ENCODE results near the gene PTCD3.

DNA sequence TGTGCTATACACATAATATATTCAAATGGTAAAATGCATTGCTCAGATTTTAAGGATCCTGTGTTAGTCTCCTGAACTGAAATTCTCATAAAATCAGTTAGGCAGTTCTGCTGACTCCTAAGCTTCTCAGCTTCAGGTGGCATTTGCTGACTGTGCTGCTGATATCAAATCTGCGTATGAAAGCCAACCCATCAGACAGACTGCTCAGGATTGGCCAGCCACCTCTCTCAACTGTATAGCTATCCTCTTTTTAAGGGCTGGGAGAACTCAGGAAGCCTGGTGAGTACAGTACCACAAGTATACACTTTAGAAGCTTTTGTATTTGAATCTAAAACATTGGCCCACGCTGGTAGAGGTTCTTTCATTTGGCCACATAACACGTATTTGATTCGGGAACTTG is 28.7 kb downstream of the PTCD3 start:
- TF ChIP-seq, protein P1, sequence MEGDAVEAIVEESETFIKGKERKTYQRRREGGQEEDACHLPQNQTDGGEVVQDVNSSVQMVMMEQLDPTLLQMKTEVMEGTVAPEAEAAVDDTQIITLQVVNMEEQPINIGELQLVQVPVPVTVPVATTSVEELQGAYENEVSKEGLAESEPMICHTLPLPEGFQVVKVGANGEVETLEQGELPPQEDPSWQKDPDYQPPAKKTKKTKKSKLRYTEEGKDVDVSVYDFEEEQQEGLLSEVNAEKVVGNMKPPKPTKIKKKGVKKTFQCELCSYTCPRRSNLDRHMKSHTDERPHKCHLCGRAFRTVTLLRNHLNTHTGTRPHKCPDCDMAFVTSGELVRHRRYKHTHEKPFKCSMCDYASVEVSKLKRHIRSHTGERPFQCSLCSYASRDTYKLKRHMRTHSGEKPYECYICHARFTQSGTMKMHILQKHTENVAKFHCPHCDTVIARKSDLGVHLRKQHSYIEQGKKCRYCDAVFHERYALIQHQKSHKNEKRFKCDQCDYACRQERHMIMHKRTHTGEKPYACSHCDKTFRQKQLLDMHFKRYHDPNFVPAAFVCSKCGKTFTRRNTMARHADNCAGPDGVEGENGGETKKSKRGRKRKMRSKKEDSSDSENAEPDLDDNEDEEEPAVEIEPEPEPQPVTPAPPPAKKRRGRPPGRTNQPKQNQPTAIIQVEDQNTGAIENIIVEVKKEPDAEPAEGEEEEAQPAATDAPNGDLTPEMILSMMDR (conservative IDR thresholded peaks at IDR 0.05 in 1 of 2, IDR thresholded peaks at IDR 0.05 in 1 of 2; ENCODE audit: low read depth in 1 of 2, low read length in 2 of 2): no peak
- TF ChIP-seq EZH2 (IDR thresholded peaks at IDR 0.05; ENCODE audit: low read length, missing control alignments): no peak
